Tibial nerve (tissue), 4 donors: Measurements from ENCODE around the gene C16orf96. TPM values are rescaled to one million over a fixed set of nuclear protein-coding genes. Genes with fewer than 3 reads are reported as not detected.

Experiments
- DNase-seq, 2 donors: peaks; one replicate each; pipeline ENCODE4 v3.0.0-alpha.2; 2019; ENCODE audit warnings: low spot score in 2 of 2
- H3K27ac ChIP-seq, 4 donors: fragments of 200-600 bp; sonication (generic) in 3 of 4; one replicate each; pipeline ENCODE4 v1.5.1; 2017 to 2019; ENCODE audit warnings: mild to moderate bottlenecking in 1 of 4
- H3K27me3 ChIP-seq, 2 donors: fragments of 200-600 bp; sonication (generic) in 1 of 2; one replicate each; pipeline versions ENCODE4 v1.5.1 to v1.6.0; 2017 to 2019
- H3K36me3 ChIP-seq, 3 donors: fragments of 200-600 bp; sonication (generic); one replicate each; pipeline ENCODE4 v1.5.1; 2018 to 2019
- H3K4me1 ChIP-seq, 4 donors: fragments of 200-600 bp; sonication (generic) in 3 of 4; one replicate each; pipeline ENCODE4 v1.5.1; 2017 to 2019
- H3K4me3 ChIP-seq, 4 donors: fragments of 200-600 bp; sonication (generic) in 3 of 4; one replicate each; pipeline ENCODE4 v1.5.1; 2017 to 2019; ENCODE audit warnings: mild to moderate bottlenecking in 1 of 4, moderate library complexity in 1 of 4
- H3K9me3 ChIP-seq, 4 donors: fragments of 200-600 bp; sonication (generic) in 3 of 4; one replicate each; pipeline ENCODE4 v1.5.1; 2017 to 2019
- EP300 ChIP-seq, 2 donors: sonication (generic); formaldehyde crosslinking; IDR thresholded peaks; one replicate each; pipeline ENCODE4 v1.6.1; 2017; ENCODE audit warnings: antibody characterized with exemption in 2 of 2, mild to moderate bottlenecking in 1 of 2
- POLR2A ChIP-seq, 2 donors: fragments of 450-650 bp; IDR thresholded peaks; one replicate each; pipeline ENCODE4 v1.6.1; 2017; ENCODE audit warnings: antibody characterized with exemption in 2 of 2, mild to moderate bottlenecking in 2 of 2, moderate library complexity in 2 of 2
- WGBS, 2 donors: methylation state at CpG; one replicate each; pipeline ENCODE4 v1.1.5; 2018; 5-methylcytosine and 5-hydroxymethylcytosine counted together
- total RNA-seq, 4 donors: library from RNA; depleted of rRNA; stranded (reverse); fragments of >200 nt; gene quantifications; one replicate each; pipeline ENCODE4 v1.1.0, GENCODE V29; 2016
- TF ChIP-seq, protein P1 (sequence below), 5 experiments: fragments of 200-600 bp in 3 of 5; fragments of 450-650 bp in 2 of 5; sonication (generic) in 3 of 5; IDR thresholded peaks; one replicate each; pipeline ENCODE4 v1.5.1; 2016 to 2019; ENCODE audit warnings: antibody characterized with exemption in 5 of 5, mild to moderate bottlenecking in 3 of 5, moderate library complexity in 2 of 5

The C16orf96 gene
- total RNA-seq, 4 donors from 2014 or later: 0.20 to 0.21 TPM; not detected in 2

DNA sequence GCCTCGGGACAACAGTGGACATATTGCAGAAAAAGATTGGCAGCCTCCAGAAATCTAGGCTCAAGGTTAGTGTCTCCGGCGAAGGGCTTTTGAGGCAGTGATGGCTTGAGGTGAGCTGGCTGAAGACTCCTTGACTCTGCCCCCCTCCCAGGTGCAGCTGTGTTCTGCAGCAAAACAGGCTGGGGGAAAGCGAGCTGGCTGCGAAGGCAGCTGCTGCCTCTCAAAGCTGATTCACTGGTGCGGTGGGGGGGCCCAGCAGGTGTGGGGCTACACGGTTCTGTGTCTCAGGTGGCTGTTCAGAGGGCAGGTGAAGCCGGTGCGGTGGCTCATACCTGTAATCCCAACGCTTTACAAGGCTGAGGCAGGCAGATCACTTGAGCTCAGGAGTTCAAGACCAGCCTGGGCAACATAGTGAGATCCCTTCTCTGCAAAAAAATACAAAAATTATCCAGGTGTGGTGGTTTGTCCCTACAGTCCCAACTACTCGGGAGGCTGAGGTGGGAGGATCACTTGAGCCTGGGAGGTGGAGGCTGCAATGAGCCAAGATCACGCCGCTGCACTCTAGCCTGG is 22.9 kb downstream of the C16orf96 start:
- no peaks in the 10 kb centered on the region for H3K27me3 ChIP-seq
- H3K4me1 ChIP-seq: no peaks in the 10 kb centered on the region
- no peak for DNase-seq
- H3K27ac ChIP-seq: no peak overlapping the region
- TF ChIP-seq EP300 (IDR thresholded peaks at IDR 0.05) (no peak), POLR2A (IDR thresholded peaks at IDR 0.05) (no peak)
- TF ChIP-seq, protein P1, sequence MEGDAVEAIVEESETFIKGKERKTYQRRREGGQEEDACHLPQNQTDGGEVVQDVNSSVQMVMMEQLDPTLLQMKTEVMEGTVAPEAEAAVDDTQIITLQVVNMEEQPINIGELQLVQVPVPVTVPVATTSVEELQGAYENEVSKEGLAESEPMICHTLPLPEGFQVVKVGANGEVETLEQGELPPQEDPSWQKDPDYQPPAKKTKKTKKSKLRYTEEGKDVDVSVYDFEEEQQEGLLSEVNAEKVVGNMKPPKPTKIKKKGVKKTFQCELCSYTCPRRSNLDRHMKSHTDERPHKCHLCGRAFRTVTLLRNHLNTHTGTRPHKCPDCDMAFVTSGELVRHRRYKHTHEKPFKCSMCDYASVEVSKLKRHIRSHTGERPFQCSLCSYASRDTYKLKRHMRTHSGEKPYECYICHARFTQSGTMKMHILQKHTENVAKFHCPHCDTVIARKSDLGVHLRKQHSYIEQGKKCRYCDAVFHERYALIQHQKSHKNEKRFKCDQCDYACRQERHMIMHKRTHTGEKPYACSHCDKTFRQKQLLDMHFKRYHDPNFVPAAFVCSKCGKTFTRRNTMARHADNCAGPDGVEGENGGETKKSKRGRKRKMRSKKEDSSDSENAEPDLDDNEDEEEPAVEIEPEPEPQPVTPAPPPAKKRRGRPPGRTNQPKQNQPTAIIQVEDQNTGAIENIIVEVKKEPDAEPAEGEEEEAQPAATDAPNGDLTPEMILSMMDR (IDR thresholded peaks at IDR 0.05): no peak
- H3K4me3 ChIP-seq: no peak overlapping the region
- 86 to 89% methylated on average over 13 of the region's 13 CpGs for WGBS, 2 donors
- no peaks in the 10 kb centered on the region for H3K9me3 ChIP-seq
- H3K36me3 ChIP-seq: no peaks in the 10 kb centered on the region

DNA sequence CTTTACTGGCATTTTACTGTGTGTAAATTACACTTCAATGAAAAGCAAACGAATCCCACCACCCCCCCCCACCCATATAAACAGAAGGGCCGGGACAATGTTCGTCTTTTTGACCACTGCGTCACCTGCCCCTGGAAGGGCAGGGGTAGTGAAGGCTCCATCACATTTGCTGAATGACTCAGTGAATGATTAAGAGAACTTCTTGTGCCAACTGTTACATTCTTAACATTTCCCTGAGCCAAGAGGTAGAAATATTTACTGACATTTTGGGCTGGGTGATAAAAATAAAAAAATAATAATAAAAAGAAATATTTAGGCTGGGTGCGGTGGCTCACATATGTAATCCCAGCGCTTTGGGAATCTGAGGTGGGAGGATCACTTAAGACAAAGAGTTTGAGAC is 24.1 kb downstream of the C16orf96 start:
- H3K27me3 ChIP-seq: no peaks in the 10 kb centered on the region
- H3K27ac ChIP-seq: peak overlapping the region in 2 of 4 donors; percentile 11 to 36
- no peak overlapping the region for H3K4me3 ChIP-seq
- TF ChIP-seq POLR2A (IDR thresholded peaks at IDR 0.05): no peak
- TF ChIP-seq EP300 (IDR thresholded peaks at IDR 0.05): no peak
- TF ChIP-seq, protein P1 (IDR thresholded peaks at IDR 0.05): no peak
- no peaks in the 10 kb centered on the region for H3K9me3 ChIP-seq
- DNase-seq: no peak
- H3K4me1 ChIP-seq: peaks cover 0 to 1% (median 0%) of the 10 kb centered on the region in 4 donors
- 46 to 52% methylated on average over 6 of the region's 6 CpGs for WGBS, 2 donors
- no peaks in the 10 kb centered on the region for H3K36me3 ChIP-seq

DNA sequence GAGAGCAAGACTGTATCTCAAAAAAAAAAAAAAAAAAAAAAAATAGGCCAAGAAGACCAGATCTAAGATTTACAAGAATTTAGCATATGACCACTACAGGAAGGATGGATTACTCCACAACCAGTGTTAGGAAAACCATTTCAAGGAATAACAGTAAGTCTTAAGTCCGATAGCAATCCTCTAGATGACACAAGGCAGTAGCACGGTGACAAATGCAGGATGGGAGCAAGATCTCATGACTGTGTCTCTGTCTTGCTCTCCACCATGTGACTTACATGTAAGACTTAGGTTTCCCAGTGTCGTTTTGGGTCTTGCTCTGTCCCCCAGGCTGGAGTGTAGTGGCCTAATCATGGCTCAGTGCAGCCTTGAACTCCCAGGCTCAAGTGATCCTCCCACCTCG is 27.8 kb downstream of the C16orf96 start:
- no peaks in the 10 kb centered on the region for H3K27me3 ChIP-seq
- no peak overlapping the region for H3K4me3 ChIP-seq
- peaks cover 0 to 5% (median 0%) of the 10 kb centered on the region in 4 donors for H3K4me1 ChIP-seq
- WGBS, 2 donors: 86 to 87% methylated on average over 4 of the region's 4 CpGs
- H3K36me3 ChIP-seq: no peaks in the 10 kb centered on the region
- no peaks in the 10 kb centered on the region for H3K9me3 ChIP-seq
- H3K27ac ChIP-seq: no peak overlapping the region
- DNase-seq: no peak
- TF ChIP-seq, protein P1 (IDR thresholded peaks at IDR 0.05): no peak
- no peak for TF ChIP-seq EP300 (IDR thresholded peaks at IDR 0.05)

DNA sequence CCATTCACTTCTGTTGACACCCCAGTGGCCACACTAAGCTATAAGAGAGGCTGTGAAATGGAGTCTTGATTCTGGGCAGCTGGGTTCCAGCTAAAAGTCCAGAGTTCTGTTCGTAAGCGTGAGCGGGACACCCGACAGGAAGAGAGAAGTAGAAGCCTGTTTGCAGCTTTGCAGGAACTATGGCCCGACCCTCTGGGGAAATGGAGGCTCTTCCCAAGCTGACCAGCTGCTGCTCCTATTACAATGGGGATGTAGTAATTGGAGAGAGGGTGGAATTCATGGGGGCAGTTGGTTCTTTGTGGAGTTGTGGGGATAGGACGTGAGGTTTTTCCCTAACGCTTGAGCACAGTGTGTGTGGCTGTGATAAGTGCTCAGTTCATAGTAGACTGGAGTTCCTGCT is 30.2 kb downstream of the C16orf96 start:
- H3K36me3 ChIP-seq: no peaks in the 10 kb centered on the region
- H3K27me3 ChIP-seq: no peaks in the 10 kb centered on the region
- no peak for DNase-seq
- H3K4me1 ChIP-seq: peaks cover 0 to 5% (median 0%) of the 10 kb centered on the region in 4 donors
- H3K27ac ChIP-seq: no peak overlapping the region
- 38 to 41% methylated on average over 7 of the region's 7 CpGs for WGBS, 2 donors
- no peaks in the 10 kb centered on the region for H3K9me3 ChIP-seq
- H3K4me3 ChIP-seq: no peak overlapping the region
- TF ChIP-seq, protein P1 (IDR thresholded peaks at IDR 0.05): no peak
- TF ChIP-seq POLR2A (IDR thresholded peaks at IDR 0.05) (no peak), EP300 (IDR thresholded peaks at IDR 0.05) (no peak)

DNA sequence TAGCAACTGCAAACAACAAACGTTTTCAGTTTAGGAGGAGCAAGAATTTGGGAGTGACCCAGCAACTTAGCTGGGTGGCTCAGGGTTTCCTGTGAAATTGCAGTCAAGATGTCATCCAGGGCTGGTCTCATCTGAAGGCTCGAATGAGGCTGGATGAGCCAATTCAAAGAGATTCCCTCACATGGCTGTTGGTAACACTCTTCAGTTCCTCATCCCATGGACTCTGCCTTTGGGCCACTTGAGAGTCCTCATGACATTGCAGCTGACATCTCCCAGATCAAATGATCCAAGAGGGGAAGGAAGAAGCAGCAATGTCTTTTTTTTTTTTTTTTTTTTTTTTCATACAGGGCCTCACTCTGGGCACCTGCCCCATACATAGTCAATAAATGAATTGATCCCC is 32.2 kb downstream of the C16orf96 start:
- Histone ChIP-seq H3K27ac (no peak overlapping the region), H3K4me3 (no peak overlapping the region), H3K36me3 (no peaks in the 10 kb centered on the region), H3K9me3 (no peaks in the 10 kb centered on the region), H3K27me3 (no peaks in the 10 kb centered on the region), H3K4me1 (peaks cover 0 to 5% (median 0%) of the 10 kb centered on the region in 4 donors)
- WGBS, 2 donors: 71 to 74% methylated on average over 2 of the region's 2 CpGs
- no peak for TF ChIP-seq POLR2A (IDR thresholded peaks at IDR 0.05)
- TF ChIP-seq, protein P1 (IDR thresholded peaks at IDR 0.05): no peak
- no peak for TF ChIP-seq EP300 (IDR thresholded peaks at IDR 0.05)
- no peak for DNase-seq
